Ovary (tissue), 9 donors: Measurements from ENCODE around the gene GRK1. TPM values are rescaled to one million over a fixed set of nuclear protein-coding genes. Genes with fewer than 3 reads are reported as not detected.

ENCODE experiments used
- DNase-seq, 5 donors: peaks; one replicate each; pipeline ENCODE4 v3.0.0-alpha.2; 2019 to 2020
- H3K27ac ChIP-seq, 2 donors: fragments of 200-600 bp; one replicate each; pipeline versions ENCODE4 v1.5.1 to v1.8.0; 2019 to 2022
- H3K27me3 ChIP-seq: fragments of 200-600 bp; one replicate; pipeline ENCODE4 v1.8.0; 2022
- H3K36me3 ChIP-seq: fragments of 200-600 bp; sonication (generic); one replicate; pipeline ENCODE4 v1.5.1; 2019
- H3K4me1 ChIP-seq: one replicate; pipeline ENCODE4 v1.8.1; 2013; ENCODE audit warnings: mild to moderate bottlenecking, moderate library complexity; ENCODE audit not compliant: insufficient read depth
- H3K4me3 ChIP-seq: fragments of 200-600 bp; sonication (generic); one replicate; pipeline ENCODE4 v1.5.1; 2017
- H3K9me3 ChIP-seq, 2 donors: fragments of 200-600 bp in 1 of 2; sonication (generic) in 1 of 2; one replicate each; pipeline versions ENCODE4 v1.5.1 to v1.8.1; 2013 to 2019; ENCODE audit warnings: mild to moderate bottlenecking in 1 of 2, moderate library complexity in 1 of 2
- EP300 ChIP-seq: sonication (generic); formaldehyde crosslinking; IDR thresholded peaks from one replicate; pipeline ENCODE4 v1.6.1; 2017; ENCODE audit warnings: antibody characterized with exemption
- POLR2A ChIP-seq: fragments of 450-650 bp; IDR thresholded peaks from one replicate; pipeline ENCODE4 v1.6.1; 2017; ENCODE audit warnings: antibody characterized with exemption, mild to moderate bottlenecking, moderate library complexity
- WGBS, 3 donors: extraction: QIAGEN DNeasy Blood & Tissue Kit in 1 of 3; methylation state at CpG; one replicate each; pipeline versions ENCODE4 v1.1.5 to v1.1.7; 2013 to 2017; 5-methylcytosine and 5-hydroxymethylcytosine counted together
- intact Hi-C, 4 donors: fragments of 100-400 bp; cut with DNase I; formaldehyde crosslinking; loops; one replicate each; pipeline versions ENCODE4 v1.11.0 to v1.15.1; 2022 to 2023
- polyA plus RNA-seq, 2 donors: library from polyadenylated mRNA; stranded (reverse); fragments of 200-250 nt in 1 of 2; fragments of 350-450 nt in 1 of 2; fragmentation: Illumina TruSeq in 1 of 2; extraction: RNeasy Lipid Tissue Mini Kit (QIAGEN cat#74804) in 1 of 2; gene quantifications; one replicate each; pipeline ENCODE4 v1.2.3, GENCODE V29; 2013 to 2014
- total RNA-seq, 7 donors: library from RNA; depleted of rRNA in 2 of 7; stranded (reverse); fragments of >200 nt in 2 of 7; fragmentation: NEBNext Ultra II Directional in 3 of 7; extraction: Animal tissue kit (Norgen Biotek cat#: 25700) in 3 of 7; gene quantifications; one replicate each; pipeline versions ENCODE4 v1.1.0 to v1.2.4, GENCODE V29; 2016 to 2023
- TF ChIP-seq, protein P1 (sequence below), 3 donors: fragments of 450-650 bp in 2 of 3; fragments of 200-600 bp in 1 of 3; IDR thresholded peaks; one replicate each; pipeline versions ENCODE4 v1.5.1 to v1.8.0; 2016 to 2022; ENCODE audit warnings: antibody characterized with exemption in 3 of 3, mild to moderate bottlenecking in 1 of 3
- donor health status: DM: no; HTN: no; CAD: no; lungs with moderate emphysema.
- donor health status: DM: no; HTN: no; CAD: no.
- donor health status: Bipolar disorder and iron deficiency.
- donor health status: DM: yes; HTN: yes; CAD: no.
- donor health status: DM: no; HTN: no; CAD: no.
- donor health status: DM: yes; HTN: yes; CAD: no.

The GRK1 gene
- total and polyA plus RNA-seq, 9 donors: 0.02 to 0.10 (median 0.07) TPM; not detected in 6

DNA sequence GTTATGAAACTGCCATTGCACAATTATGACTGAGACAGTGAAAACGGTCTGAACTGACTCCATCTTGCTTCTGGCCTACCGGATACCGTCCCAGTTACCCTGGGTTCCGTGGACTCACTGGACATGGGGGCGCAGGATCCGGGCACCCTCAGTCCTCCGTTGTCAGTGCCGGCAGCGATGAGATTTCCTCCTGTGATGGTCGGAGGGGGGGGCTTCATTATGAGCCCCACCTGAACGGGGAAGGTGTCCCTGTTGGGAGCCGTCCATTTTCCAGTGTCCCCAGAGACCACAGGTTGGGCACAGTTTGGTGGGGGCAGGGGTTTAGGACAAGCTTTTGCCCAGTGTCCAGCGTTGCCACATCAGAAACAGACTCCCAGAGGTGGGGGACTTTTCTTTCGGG, 115.5 kb downstream of the GRK1 start:
- Histone ChIP-seq H3K9me3 (no peaks in the 10 kb centered on the region), H3K36me3 (no peaks in the 10 kb centered on the region), H3K4me3 (no peak overlapping the region), H3K27ac (no peak overlapping the region), H3K4me1 (no peaks in the 10 kb centered on the region), H3K27me3 (no peaks in the 10 kb centered on the region)
- peak in 1 of 5 donors; percentile 13 for DNase-seq
- WGBS, 3 donors: 77 to 80% (median 77%) methylated on average over 14 of the region's 14 CpGs
- intact Hi-C loops: no loop called here
- TF ChIP-seq POLR2A (no peak), EP300 (no peak)
- TF ChIP-seq, protein P1, sequence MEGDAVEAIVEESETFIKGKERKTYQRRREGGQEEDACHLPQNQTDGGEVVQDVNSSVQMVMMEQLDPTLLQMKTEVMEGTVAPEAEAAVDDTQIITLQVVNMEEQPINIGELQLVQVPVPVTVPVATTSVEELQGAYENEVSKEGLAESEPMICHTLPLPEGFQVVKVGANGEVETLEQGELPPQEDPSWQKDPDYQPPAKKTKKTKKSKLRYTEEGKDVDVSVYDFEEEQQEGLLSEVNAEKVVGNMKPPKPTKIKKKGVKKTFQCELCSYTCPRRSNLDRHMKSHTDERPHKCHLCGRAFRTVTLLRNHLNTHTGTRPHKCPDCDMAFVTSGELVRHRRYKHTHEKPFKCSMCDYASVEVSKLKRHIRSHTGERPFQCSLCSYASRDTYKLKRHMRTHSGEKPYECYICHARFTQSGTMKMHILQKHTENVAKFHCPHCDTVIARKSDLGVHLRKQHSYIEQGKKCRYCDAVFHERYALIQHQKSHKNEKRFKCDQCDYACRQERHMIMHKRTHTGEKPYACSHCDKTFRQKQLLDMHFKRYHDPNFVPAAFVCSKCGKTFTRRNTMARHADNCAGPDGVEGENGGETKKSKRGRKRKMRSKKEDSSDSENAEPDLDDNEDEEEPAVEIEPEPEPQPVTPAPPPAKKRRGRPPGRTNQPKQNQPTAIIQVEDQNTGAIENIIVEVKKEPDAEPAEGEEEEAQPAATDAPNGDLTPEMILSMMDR (IDR thresholded peaks at IDR 0.05): no peak

DNA sequence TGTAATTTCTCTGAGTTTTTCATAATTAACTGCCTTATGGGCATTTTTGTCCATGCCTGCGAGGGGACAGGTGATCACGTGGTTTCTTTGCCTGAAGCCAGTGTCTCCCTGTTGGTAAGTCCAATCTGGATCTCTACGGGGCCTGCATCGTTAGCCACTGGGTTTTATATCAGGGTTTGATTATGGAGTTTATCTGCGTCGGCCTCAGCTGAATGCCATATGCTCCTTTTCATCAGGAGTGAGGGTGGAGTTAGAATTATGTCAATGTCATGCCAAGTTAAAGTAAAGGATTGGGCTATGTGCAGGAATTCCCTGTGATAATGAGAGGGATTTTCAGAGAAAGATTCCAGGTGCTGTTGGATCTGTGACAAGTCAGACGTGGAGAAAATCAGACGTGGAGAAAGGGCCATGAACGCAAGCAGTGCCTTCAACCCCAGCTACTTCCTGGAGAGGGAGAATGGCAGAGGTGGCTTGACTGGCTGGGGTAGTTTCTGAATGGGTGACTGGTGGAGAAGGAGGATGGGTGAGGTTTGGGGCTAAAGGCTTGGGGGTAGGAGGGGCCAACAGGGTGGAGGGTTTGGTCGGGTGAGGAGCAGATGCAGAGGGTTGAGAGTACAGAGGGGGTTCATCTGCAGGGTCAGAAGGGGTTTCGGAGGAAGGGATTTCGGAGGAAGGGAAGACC, 116.3 kb downstream of the GRK1 start:
- Histone ChIP-seq H3K27ac (no peak overlapping the region), H3K9me3 (no peaks in the 10 kb centered on the region), H3K4me1 (no peaks in the 10 kb centered on the region), H3K36me3 (no peaks in the 10 kb centered on the region), H3K27me3 (no peaks in the 10 kb centered on the region), H3K4me3 (no peak overlapping the region)
- intact Hi-C loops: no loop called here
- WGBS, 3 donors: 51 to 61% (median 53%) methylated on average over 12 of the region's 12 CpGs
- DNase-seq: no peak
- no peak for TF ChIP-seq POLR2A

DNA sequence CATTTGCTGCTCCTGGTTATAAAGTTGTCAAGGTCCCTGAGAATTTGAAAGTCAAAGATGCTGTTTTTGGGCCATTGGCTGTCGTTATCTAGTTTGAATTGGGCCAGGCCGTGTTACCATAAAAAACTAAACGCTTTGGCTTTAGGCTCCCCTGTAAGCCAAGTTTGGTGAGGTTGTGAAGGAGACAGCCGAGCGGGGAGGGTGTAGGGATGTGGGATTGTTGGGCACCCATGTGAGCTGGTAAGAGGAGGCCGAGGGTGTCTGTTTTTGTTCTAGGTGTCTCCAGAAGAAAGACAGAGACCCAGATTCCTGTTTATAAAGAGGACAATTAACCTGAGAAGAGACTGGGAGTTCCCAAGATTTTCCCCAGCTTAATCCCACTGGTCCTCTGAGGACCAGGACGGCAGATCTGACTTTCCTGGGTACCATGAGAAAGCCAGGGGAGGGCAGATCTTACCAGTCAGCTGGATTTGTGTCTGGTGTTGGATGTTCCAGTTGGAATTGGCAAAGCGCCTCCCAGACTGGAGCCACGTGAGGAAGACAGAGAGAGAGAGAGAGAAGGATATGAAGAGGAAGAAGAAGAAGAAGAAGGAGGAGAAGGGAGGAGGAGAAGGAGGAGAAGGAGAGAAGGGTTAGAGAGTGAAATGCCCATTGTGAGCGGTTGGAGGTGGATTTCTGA, 117.1 kb downstream of the GRK1 start:
- WGBS, 3 donors: 77 to 82% (median 82%) methylated on average over 10 of the region's 10 CpGs
- TF ChIP-seq, protein P1 (IDR thresholded peaks at IDR 0.05): no peak
- TF ChIP-seq EP300 (no peak), POLR2A (no peak)
- Histone ChIP-seq H3K9me3 (no peaks in the 10 kb centered on the region), H3K27me3 (no peaks in the 10 kb centered on the region), H3K4me1 (no peaks in the 10 kb centered on the region), H3K27ac (no peak overlapping the region), H3K4me3 (no peak overlapping the region), H3K36me3 (no peaks in the 10 kb centered on the region)
- peak in 1 of 5 donors; percentile 7 for DNase-seq
- intact Hi-C loops: no loop called here

DNA sequence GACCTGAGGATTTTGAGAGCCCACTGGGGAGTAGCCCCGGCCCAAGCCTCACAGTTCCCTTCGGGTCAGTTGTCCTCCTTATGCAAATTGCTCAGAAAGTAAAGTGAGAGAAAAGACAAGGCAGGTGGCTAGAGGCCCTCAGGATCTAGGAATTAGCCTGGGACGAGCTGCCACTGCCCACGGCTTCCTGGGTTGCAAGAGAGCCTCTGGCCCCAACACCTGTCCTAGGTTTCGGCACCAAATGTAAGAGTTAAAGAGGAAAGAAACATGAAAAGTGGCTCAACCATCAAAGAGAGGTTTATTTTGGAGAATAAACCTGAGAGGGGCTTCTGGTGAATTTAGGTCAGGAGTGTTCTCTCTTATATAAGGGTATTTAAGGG, 117.6 kb downstream of the GRK1 start:
- Histone ChIP-seq H3K36me3 (no peaks in the 10 kb centered on the region), H3K4me3 (no peak overlapping the region), H3K27me3 (no peaks in the 10 kb centered on the region), H3K9me3 (no peaks in the 10 kb centered on the region), H3K27ac (no peak overlapping the region), H3K4me1 (no peaks in the 10 kb centered on the region)
- TF ChIP-seq, protein P1 (IDR thresholded peaks at IDR 0.05): no peak
- TF ChIP-seq POLR2A: no peak
- TF ChIP-seq EP300: no peak
- no peak for DNase-seq
- WGBS, 3 donors: 65 to 88% (median 72%) methylated on average over 4 to 5 of the region's 5 CpGs
- intact Hi-C loops: no loop called here
